Right lung (tissue), 10 donors: ENCODE results near the gene RBPJL. TPM values are rescaled to one million over a fixed set of nuclear protein-coding genes. Genes with fewer than 3 reads are reported as not detected.

Source experiments
- DNase-seq, 2 donors: peaks; one replicate each; pipeline ENCODE4 v3.0.0-alpha.2; 2013
- long read RNA-seq, 8 donors: transcript quantifications; one replicate each; lab custom pipeline, GENCODE V29; 2026
- polyA plus RNA-seq, 5 donors: library from polyadenylated mRNA; unstranded; fragments of 120-200 nt; gene quantifications; one replicate each; pipeline versions ENCODE4 v1.2.1 to v1.2.3, GENCODE V29; 2013; ENCODE audit warnings: inconsistent platforms in 1 of 5, low replicate concordance in 1 of 5; ENCODE audit not compliant: insufficient read length in 5 of 5, insufficient read depth in 1 of 5

The RBPJL gene
- not detected for polyA plus RNA-seq
- long read RNA-seq, donor 1: 0 reads
- long read RNA-seq, donor 2: 0 reads
- long read RNA-seq, donor 3: 0 reads
- long read RNA-seq, donor 4: 0 reads
- long read RNA-seq, donor 5: 0 reads
- long read RNA-seq, donor 6: 0 reads
- long read RNA-seq, donor 7: 0 reads
- long read RNA-seq, donor 8: 0 reads

GRCh38 chr20:45306431-45306982 lies at the start of gene RBPJL:
Gene RBPJL (plus strand): TSS chr20:45306840. CDS start chr20:45306923, 83 bp downstream.
- no peak for DNase-seq

- no peak for DNase-seq
Measured at GRCh38 chr20:45257161-45257560, 49.5 kb upstream of the RBPJL start.

GRCh38 chr20:45257711-45258110 lies 48.9 kb upstream of the RBPJL start:
- DNase-seq: no peak

- no peak for DNase-seq
Measured at GRCh38 chr20:45258259-45258658, 48.4 kb upstream of the RBPJL start.

- DNase-seq: no peak
Measured at GRCh38 chr20:45258664-45259063, 48.0 kb upstream of the RBPJL start.

GRCh38 chr20:45263556-45264266 lies 42.9 kb upstream of the RBPJL start:
- no peak for DNase-seq

GRCh38 chr20:45266977-45267376 lies 39.7 kb upstream of the RBPJL start:
- DNase-seq: no peak

GRCh38 chr20:45268531-45268930 lies 38.1 kb upstream of the RBPJL start:
- DNase-seq: no peak

GRCh38 chr20:45269056-45269455 lies 37.6 kb upstream of the RBPJL start:
- no peak for DNase-seq

GRCh38 chr20:45269754-45270270 lies 36.8 kb upstream of the RBPJL start:
- DNase-seq: no peak

- no peak for DNase-seq
Measured at GRCh38 chr20:45275338-45275737, 31.3 kb upstream of the RBPJL start.

GRCh38 chr20:45279992-45280391 lies 26.6 kb upstream of the RBPJL start:
- no peak for DNase-seq

- no peak for DNase-seq
Measured at GRCh38 chr20:45282700-45283550, 23.7 kb upstream of the RBPJL start.

- no peak for DNase-seq
Measured at GRCh38 chr20:45283551-45284057, 23.0 kb upstream of the RBPJL start.

- no peak for DNase-seq
Measured at GRCh38 chr20:45288376-45288775, 18.3 kb upstream of the RBPJL start.

- DNase-seq: no peak
Measured at GRCh38 chr20:45288860-45289259, 17.8 kb upstream of the RBPJL start.

GRCh38 chr20:45289942-45290676 lies 16.5 kb upstream of the RBPJL start:
- DNase-seq: no peak

GRCh38 chr20:45290677-45291355 lies 15.8 kb upstream of the RBPJL start:
- peak; percentile 51 to 60 for DNase-seq

GRCh38 chr20:45291526-45291925 lies 15.1 kb upstream of the RBPJL start:
- no peak for DNase-seq

GRCh38 chr20:45292343-45292742 lies 14.3 kb upstream of the RBPJL start:
- DNase-seq: no peak
